NCI-H524 (cell line): ENCODE measurements around the gene BAG5.

Experiments used
- DNase-seq, 2 experiments: peaks; one replicate each; lab custom pipeline; 2025; lab: John Stamatoyannopoulos, UW

BAG5 gene, protein sequence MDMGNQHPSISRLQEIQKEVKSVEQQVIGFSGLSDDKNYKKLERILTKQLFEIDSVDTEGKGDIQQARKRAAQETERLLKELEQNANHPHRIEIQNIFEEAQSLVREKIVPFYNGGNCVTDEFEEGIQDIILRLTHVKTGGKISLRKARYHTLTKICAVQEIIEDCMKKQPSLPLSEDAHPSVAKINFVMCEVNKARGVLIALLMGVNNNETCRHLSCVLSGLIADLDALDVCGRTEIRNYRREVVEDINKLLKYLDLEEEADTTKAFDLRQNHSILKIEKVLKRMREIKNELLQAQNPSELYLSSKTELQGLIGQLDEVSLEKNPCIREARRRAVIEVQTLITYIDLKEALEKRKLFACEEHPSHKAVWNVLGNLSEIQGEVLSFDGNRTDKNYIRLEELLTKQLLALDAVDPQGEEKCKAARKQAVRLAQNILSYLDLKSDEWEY

DNA sequence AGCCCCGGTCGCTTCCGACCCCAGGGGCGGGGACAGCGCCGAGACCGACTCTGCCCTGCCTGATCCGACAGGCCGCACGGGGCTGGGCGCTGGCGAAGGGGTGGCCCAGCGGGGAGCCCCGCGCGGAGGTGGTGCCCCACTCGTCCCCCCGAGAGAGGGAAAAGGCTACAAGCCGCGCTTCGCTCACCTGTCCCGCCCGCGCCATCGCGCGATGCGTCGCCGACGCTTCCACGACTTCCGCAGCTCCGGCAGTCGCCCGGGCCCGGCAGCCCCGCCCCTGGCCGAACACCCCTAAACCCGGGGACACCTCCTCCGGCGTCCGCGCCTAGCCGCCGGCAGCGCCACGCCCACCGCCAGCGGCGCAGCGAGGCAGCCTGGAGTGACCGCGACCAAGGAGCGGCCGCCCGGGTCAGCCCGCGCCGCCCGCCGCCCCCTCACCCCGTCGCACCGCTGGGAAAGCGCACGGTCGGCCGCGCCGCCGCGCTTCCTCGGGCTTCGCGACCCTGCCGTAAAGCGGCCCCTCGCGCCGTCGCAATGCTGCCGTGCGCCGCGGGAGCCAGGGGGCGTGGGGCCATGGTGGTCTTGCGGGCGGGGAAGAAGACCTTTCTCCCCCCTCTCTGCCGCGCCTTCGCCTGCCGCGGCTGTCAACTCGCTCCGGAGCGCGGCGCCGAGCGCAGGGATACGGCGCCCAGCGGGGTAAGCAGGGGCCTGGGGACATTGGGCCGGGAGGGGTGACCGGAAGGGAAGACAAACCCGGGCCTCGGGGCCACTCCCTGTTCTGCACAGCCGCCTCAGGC, at the start of gene BAG5, which contains the start of gene COA8:
Gene BAG5, minus strand, starts transcription at position 229 of the 797 bp plus-strand sequence. CDS start 1,493 bp downstream, outside the sequence.
Gene COA8, plus strand, starts transcription at position 532 of the 797 bp plus-strand sequence. Its CDS starts 42 bp downstream, at position 574.
- peak; percentile 86 to 92 for DNase-seq

DNA sequence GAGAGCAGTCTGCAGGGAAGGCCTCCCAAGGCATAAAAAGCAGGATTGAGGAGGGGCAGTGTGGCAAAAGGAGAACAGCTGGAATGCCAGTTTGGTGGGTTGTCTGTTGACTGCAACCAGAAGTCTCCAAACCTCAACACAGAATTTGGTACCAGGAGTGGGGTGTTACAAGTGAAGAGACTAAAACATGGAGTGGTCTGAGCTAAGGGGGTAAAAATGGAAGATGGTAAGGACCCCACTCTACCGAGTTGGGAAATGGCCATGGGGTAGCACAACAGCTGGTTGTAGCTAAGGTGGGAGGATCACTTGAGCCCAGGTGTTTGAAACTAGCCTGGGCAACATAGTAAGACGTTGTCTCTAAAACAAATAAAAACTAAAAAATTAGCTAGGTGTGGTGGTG, 48.8 kb upstream of the BAG5 start:
- no peak for DNase-seq

DNA sequence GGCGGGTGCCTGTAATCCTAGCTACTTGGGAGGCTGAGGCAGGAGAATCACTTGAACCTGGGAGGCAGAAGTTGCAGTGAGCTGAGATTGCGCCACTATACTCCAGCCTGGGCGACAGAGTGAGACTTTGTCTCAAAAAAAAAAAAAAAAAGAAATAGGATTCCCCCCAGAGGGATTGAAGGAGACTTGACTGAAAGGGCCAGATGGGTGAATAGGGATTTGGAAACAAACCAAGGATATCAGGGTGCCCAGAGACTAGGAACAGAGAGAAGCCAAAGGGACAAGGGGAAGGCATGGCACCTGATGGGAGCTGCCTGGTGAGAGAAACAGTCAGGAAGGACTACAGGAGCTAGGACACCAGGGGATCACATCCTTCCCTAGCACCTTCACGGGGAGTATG, 46.6 kb upstream of the BAG5 start:
- peak; percentile 97 to 98 for DNase-seq

DNA sequence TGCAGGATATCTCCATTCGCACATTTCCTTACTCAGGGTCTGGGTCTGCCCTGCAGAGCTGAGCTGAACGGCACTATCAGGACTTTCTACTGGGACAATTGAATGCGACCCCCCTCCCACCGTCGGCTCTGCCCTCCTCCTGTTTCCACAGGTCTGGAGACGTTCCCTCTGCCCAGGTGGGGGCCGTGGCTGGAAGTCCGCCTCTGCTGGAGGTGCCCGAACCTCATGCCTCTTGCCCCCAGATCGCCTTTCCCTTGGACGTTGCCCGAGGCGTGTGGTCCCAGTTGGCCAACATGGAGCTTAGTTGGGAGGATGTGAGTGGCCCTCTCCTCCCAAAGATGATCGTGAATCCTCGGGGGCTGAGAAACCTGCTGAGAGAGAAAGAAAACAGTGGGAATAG, 45.4 kb upstream of the BAG5 start:
- DNase-seq, result no peak

DNA sequence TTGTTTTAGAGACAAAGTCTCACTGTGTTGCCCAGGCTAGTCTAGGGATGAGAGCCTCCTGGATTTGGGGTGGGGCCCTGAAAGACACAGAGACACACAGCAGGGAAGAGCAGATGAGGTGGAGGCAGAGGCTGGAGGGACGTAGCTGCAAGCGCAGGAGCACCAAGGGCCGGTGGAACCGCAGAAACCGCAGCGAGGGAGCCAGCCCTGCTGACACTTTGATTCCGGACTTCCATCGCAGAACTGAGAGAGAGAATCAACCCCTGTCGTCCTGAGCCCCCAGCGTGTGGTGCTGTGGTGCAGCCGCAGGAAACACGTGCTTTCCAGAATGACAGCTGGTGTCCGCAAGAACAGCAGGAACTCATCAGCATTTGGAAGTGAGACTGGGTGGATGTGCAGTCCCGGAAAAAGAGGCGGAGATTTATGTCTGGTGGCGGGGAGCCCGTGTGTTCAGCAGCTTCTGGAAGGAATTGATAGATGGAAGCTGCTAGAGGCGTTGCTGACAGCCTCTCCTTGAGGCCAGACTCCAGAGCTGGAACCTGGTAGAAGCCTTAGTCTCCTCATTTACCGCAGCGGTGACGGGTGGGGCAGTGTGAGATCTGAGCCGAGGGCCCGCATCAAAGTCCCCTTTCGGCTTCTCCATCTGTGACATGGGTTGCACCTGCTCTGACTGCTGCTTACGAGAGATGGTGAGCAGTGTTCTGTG, 44.7 kb upstream of the BAG5 start:
- peak; percentile 95 to 98 for DNase-seq

DNA sequence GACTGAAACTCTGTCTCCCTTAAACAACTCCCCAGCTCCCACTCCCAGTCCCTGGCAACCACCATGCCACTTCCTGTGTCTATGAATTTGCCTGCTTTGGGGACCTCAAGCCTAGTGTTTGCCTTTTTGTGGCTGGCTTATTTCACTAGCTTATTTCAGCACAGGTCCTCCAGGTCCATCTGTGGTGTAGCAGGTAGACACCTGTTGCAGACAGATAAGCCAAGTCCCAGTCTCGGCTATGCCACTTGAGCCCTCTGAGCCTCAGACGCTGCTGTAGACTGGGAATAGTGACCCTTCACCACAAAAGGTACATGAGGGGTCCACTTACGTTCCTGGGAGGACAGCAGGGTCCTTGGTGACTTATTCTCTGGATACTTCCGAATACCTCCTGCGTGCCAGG, 42.2 kb upstream of the BAG5 start:
- DNase-seq, result no peak

DNA sequence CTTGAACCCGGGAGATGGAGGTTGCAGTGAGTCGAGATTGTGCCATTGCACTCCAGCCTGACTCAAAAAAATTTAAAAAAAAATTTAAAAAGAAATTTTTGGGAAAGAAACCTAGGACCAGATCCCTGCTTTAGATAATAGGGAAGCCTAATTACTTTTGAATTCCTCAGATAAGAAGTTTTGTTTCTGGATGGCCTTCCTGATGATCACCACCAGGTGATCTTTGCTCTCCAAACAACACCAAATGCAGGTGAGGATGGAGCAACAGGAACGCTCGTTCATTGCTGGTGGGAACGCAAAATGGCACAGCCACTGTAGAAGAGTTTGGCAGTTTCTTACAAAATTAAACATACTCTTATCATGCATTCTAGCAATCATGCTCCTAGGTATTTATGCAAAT, 38.0 kb upstream of the BAG5 start:
- DNase-seq, result no peak

DNA sequence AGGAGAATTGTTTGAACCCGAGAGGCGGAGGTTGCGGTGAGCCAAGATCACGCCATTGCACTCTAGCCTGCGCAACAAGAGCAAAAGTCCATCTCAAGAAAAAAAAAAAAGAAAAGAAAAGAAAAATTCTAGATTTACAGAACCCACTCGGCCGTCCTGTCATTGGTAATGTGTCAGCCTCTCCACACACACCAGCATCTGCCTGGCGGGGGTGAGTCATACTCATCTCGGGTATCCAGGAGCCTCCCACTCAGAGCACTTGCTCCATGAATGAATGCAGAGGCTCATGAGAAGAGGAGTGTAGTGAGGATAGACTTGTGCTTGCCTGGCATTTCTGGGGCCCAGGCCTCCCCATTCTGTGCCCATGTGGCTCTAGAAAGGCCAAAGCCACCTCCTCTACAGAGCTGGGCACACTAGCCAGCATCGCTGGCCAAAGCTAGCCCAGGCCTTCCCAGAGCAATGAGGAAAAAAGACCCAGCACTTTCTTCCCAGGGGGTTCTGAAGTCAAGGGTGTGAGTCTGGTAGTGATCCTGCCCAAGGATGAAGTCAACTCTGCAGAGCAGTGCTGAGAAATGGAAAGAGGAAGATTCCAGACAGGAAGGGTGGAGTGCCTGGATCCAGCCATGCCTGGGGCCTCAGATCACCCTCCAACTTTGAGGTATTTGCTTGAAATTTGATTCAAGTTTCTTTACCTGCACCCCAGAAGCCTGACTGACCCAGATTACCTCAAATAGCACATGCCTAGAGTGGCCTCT, 35.3 kb upstream of the BAG5 start:
- peak in 1 of 2 experiments; percentile 38 for DNase-seq

DNA sequence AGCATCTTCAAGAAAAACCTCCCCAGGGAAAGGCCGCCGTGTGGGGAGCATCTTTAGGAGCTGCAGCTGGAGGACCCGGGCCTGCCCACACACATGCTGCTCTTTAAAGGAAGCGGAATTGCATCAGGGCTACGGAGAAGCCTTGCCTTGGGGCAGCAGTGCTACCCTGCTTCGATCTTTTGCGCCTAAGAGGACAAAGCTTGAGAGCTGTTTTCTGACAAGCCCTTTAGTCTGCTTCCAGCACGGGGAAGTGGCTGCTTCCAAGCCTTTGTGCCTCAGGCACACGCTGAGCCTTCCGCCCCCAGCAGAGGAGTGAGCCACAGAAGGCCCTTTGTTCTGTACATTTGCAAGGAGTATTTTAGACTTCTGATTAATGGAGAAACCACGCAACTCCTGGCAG, 31.8 kb upstream of the BAG5 start:
- DNase-seq, result peak; percentile 70 to 86

DNA sequence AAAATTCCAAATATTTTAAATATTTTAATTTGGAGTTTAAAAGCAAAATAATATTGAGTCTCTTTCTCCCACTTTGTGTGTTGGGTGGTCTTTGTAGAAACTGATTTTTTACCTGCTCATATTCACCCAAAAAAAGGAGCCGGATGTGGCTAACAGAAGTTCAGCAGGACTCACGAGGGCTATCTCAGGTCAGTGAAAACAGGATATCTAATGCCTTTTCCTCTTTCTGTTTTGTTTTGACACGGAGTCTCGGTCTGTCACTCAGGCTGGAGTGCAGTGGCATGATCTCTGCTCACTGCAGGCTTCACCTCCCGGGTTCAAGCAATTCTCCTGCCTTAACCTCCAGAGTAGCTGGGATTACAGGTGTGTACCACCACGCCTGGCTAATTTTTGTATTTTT, 31.1 kb upstream of the BAG5 start:
- DNase-seq, result no peak

DNA sequence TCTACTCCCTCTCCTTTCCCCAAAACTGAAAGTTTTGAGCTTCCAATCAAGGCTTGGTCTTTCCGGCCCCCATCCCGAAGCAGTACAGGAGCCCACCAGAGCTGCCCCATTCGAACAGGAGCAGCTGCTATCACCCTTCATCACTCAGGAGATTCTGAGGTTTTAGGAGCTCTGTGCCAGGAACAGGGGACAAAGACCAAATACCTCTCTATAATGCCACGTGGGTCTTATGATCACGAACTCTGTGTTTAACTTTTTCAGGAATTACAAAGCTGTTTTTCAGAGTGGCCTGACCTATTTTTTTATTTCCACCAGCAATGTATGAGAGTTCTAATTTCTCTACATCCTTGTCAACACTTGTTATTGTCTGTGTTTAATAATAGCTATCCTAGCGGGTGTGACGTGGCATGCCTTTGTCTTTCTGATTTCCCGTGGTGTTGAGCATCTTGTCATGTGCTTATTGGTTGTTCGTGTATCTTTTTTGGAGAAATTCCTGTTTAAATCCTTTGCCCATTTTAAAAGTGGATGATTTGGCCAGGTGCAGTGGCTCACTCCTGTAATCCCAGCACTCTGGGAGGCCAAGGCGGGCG, 22.0 kb upstream of the BAG5 start:
- DNase-seq, result no peak

DNA sequence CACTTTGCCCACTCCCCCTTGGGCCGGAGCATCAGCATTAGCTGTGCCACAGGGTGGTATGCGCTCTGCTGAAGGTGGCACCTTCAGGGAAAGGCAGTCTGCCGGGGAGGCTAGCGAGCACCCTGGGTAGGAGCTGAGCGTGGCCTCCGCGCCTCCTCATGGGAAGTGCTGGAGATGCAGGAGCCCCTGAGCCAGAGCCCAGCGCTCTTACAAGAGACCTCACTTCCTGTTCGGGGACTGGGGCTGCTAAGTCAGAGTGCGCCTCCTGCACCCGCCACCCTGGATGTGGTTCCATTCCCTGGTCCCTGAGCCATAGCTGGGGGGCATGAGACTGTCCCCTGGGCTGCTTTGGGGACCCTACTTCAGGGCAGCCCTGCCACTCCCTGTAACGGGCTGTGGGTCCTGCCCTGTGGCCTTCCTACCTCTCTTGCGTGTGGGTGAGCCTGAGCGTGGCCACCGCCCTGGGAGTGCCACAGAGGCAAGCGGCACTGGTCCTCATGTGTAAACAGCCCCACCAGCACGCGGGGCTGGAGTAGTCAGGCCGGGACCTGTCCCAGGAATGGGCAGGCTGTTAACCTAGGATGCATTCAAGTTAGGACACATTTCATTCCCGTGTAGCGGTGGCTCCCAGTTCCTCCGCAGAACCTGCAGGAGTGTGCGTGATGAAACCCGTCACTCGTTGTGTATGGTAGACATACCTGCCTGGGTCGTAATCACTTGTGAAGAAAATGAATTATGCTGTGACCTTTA, 19.7 kb upstream of the BAG5 start:
- DNase-seq, result no peak

DNA sequence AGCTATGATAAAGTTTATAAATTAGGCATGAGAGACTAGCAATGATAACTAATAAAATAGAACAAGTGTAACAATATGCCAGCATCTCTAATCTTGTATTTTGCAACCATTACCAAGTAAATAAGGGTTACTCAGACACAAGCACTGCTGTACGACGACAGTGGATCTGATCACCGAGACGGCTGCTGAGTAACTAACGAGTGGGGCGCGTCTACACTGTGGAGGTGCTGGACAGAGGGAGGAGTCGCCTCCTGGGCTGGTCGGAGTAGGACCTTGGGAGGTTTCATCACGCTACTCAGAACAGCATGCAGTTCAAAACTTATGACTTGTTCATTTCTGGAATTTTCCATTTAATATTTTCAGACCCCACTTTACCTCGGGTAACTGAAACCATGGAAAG, 18.7 kb upstream of the BAG5 start:
- no peak for DNase-seq

DNA sequence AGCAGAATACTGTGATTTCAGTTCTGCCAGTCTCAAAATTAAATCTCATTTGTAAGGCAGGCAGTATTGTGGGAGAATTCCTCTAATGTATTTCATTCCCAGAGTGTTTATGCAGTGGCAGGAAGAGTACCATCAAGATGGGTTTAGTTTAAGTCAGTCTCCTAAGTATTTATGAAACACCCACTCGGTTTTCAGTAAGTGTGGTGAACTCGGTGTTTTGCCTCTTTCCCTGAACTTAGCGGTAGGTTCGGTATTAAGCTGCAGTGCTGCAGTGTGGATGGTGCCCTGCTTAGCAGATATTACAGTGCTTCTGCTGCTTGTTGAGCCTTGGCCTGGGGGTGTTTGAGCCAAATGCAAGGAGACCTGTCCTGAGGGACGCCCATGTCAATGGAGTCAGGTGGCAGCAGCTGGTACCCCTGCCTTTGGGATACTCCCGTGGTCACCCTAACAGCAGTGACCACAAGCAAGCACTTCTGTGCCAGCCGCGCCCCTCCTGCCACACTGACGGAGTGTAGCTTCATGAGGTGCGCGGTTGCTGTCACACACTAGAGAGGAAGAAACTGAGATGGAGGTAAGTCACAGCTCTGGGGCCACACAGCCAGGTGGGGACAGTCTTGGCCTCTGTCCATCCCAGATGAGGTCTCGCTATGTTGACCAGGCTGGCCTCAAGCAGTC, 16.1 kb upstream of the BAG5 start:
- DNase-seq, result no peak

DNA sequence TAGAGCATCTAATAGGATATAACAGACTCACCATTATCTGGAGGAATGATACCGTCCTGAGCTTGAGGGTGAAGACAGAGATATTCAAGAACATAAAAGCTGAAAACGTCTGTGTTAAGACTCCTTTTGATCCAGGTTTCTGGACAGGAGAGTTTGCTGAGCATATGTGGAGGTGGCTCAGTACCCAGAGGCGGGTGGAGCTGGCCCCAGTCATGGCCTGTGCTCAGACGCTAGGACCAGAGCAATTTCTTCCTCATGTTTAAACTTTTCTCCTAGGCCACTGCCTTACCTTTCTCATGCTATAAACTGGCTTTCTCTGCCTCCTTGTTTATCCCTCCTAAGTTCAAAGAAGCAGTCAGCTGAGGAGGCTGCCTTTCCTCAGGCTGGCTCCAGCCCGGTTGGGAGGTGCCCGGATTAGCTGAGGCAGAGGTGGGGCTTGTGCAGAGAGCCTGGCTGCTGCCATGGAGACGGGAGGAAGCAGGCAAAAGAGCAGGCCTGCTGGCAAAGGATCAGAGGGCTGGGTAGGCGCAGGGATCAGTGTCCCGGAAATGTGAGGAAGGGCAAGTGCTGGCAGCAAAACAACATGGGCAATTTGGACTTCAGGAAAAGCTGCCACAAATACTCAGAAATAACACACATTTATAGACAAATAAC, 14.0 kb upstream of the BAG5 start:
- peak; percentile 65 to 87 for DNase-seq

DNA sequence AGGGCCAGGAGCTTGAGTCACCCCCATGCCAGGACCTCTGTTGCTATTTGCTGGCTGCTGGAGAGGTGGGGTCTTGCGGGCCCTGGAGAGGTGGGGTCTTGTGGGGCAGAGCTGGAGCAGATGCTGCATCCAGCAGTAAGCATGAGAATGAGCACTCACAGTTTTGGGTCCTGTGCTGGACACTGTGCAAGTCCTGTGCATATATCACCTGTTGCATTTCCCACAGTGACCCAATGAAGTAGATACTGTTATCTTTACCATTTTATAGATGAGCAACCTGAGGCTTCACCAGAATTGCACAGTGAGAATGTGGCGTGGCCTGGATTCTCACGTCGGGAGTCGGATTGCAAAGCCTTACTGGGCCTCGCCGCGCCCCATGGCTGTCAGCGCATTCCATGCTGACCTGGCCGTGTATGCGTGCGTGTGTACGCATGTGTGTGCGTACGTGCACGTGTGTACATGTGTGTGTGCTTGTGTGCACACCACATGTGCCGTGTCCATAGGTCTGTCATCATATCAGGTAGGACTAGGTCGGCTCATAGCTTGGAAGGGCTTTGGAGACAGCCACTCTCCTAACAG, 12.3 kb upstream of the BAG5 start:
- DNase-seq, result no peak

DNA sequence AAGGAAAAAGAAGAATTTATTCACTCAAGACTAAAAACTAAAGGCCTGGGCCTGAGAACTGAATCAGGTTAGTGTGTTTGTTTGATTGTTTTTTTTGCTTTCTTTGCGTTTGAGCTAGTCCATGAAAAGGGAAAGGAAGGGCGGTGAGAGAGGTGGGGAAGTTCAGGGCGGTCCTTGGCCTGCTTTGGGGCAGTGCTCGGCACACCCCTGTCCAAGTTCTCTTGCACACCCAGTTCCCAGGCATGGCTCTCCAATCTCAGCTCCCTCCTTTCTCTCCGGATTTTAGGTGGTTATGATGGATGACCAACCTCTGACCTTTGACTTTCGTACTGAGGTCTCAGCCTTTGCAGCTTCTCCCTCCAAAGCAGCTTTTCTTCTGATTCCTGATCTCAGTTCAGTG, 11.6 kb upstream of the BAG5 start:
- no peak for DNase-seq

DNA sequence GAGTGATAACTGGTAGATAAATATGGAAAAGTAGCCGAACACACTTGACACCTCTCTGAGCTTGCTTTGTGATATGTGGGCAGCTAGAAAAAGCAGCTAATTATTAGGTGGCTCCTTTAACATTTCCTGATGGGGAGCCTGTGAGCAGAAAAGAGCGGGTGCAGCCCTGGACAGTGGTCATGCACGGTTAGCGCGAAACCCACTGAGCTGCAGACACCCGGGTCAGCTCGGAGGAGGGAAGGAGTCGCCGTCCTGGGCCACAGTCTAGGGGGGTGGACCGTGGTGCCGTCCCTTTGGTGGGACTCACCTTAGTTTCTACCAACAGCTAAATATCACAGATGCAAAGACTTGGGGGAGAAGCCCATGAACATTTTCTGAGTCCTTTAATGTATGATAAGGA, 7.0 kb upstream of the BAG5 start:
- DNase-seq, result no peak

DNA sequence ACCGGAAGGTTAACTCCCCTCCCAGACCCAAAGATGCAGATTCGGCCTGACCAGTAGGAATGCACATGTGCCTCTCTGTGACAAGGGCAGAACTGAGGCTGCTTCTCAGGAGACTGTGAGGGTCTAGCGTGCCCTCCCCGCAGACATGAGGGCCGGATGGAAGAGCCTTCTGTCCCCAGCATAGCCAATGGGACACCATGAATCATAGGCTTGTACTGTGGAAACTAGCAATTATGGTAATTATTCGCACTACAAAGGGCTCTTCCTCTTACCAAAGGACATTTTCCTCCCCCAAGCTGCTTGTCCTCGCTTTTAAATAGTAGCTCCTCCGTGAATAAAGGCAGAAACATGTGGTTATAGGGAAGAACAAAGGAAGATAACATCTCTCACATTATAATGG, 6.5 kb upstream of the BAG5 start:
- no peak for DNase-seq
